AG09309 (cell line): ENCODE results near the gene DNAH8.
A peak's percentile ranks its signal among the peaks of the same experiment; 100 is the strongest.

Experiments
- DNase-seq: peaks from one replicate; pipeline ENCODE4 v3.0.0-alpha.2; 2010; ENCODE audit warnings: low read depth
- H3K4me3 ChIP-seq: 2 replicates; pipeline ENCODE4 v1.5.1; 2011; ENCODE audit warnings: mild to moderate bottlenecking, low read depth, low read length, moderate library complexity; ENCODE audit not compliant: control insufficient read depth
- CTCF ChIP-seq: IDR thresholded peaks from 2 replicates; pipeline ENCODE4 v1.5.1; 2011; ENCODE audit warnings: mild to moderate bottlenecking, low read depth, low read length, inconsistent platforms; ENCODE audit not compliant: insufficient read depth, control insufficient read depth; ENCODE audit errors: missing control alignments

Gene DNAH8

DNA sequence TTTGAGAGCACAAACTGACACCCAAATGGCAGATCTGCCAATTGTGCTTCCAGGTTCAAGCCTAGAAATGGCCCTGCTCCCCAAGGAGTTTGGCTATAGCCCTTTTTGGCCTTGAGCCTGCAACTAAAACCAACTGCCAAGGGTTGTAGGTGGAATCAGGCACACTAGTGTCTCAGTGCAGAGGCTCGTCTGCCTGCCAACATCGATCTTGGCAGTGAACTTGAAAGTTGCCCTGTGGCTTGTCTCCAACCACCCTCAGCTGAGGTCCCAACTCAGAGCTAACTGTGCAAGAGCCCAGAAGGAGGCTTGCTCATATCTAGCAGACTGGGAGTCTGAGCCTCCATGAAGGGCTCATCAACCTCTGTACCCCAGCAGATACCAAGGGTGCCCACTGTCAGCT lies 240.8 kb downstream of the DNAH8 start:
- no peak overlapping the region for H3K4me3 ChIP-seq
- DNase-seq, result no peak
- TF ChIP-seq CTCF, result no peak

DNA sequence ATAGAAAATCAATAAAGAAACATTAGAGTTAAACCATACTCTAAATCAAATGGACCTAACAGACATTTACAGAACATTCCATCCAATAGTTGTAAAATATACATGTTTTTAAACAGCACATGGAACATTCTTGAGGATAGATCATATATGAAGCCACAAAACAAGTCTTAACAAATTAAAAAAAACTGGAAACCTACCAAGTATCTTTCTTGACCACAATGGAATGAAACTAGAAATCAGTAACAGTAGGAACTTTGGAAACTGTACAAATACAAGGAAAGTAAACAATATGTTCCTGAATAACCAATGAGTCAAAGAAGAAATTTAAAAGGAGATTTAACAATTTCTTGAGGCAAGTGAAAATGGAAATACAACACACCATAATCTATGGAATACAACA lies 242.3 kb downstream of the DNAH8 start:
- H3K4me3 ChIP-seq, result no peak overlapping the region
- no peak for DNase-seq
- no peak for TF ChIP-seq CTCF

DNA sequence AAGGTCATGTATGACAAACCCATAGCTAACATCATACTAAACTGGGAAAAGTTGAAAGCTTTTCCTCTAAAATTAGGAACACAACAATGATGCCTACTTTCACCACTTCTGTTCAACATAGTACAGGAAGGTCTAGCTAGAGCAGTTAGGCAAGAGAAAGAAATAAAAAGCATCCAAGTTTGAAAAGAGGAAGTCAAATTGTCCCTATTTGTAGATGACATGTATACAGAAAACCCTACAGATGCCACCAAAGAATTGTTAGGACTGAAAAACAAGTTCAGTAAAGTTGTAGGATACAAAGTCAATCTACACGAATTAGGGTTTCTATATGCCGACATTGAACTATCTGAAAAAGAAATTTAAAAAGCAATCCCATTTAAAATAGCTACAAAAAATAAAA lies 244.0 kb downstream of the DNAH8 start:
- no peak overlapping the region for H3K4me3 ChIP-seq
- no peak for DNase-seq
- no peak for TF ChIP-seq CTCF

- DNase-seq, result no peak
- TF ChIP-seq CTCF, result no peak
- no peak overlapping the region for H3K4me3 ChIP-seq
Measured at GRCh38 chr6:38968702-38969149, 253.6 kb downstream of the DNAH8 start.

GRCh38 chr6:38973178-38974057 lies 258.3 kb downstream of the DNAH8 start:
- peak; percentile 63 for TF ChIP-seq CTCF
- H3K4me3 ChIP-seq, result no peak overlapping the region
- DNase-seq, result peak; percentile 52

DNA sequence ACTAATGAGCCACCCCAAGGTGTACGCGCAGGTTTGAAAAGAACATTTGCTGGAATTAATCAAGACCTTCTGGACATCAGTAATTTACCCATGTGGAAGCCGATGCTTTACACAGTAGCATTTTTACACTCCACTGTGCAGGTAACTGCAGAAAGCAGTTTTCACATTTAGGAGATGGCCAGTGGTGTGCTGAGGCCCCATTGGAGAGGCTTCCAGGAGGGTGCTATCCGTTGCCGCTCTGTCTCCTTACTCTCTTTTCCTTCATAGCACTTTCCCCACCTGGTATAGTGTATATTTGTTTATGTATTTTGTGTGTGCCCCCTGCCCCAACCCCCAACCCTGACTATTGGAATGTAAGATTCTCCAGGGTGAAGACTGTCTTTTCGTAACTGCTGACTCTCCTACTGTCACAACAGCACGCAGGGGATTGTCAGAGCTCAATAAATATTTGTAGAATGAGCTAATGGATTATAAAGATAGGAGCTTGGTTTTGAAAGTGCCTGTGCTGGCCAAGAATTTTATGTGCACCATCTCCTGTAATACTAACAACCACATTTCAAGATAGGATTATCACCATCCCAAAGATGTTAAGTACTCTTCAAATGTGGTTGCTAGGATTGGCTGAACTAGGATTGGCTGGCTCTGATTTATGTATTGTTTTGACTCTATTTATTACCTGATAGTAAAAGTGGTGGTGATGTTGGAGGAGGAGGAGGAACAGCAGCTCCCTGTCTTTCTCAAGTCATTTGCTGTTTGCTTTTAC lies 259.5 kb downstream of the DNAH8 start:
- no peak overlapping the region for H3K4me3 ChIP-seq
- DNase-seq, result peak; percentile 74
- TF ChIP-seq CTCF, result no peak
